HG02798 (cell line): Measurements from ENCODE around the gene RUVBL1.

Experiments
- ATAC-seq: cut with Tn5 transposase; IDR thresholded peaks from one replicate; pipeline ENCODE4 v1.9.1; 2021; ENCODE audit warnings: mild to moderate bottlenecking; ENCODE audit not compliant: unreplicated experiment, poor library complexity

RUVBL1 gene

GRCh38 chr3:128083980-128084674 lies 39.5 kb downstream of the RUVBL1 start:
- ATAC-seq: no peak

- ATAC-seq: no peak
Measured at GRCh38 chr3:128083396-128083795, 40.2 kb downstream of the RUVBL1 start.

GRCh38 chr3:128082546-128082945 lies 41.1 kb downstream of the RUVBL1 start:
- no peak for ATAC-seq

GRCh38 chr3:128081846-128082245 lies 41.8 kb downstream of the RUVBL1 start:
- no peak for ATAC-seq

GRCh38 chr3:128081226-128081625 lies 42.4 kb downstream of the RUVBL1 start:
- no peak for ATAC-seq

GRCh38 chr3:128080323-128081080 lies 43.1 kb downstream of the RUVBL1 start:
- ATAC-seq: no peak

- ATAC-seq: no peak
Measured at GRCh38 chr3:128079823-128080222, 43.8 kb downstream of the RUVBL1 start.

- no peak for ATAC-seq
Measured at GRCh38 chr3:128078875-128079274, 44.7 kb downstream of the RUVBL1 start.

GRCh38 chr3:128078322-128078721 lies 45.3 kb downstream of the RUVBL1 start:
- ATAC-seq: no peak

GRCh38 chr3:128077665-128078064 lies 45.9 kb downstream of the RUVBL1 start:
- ATAC-seq: no peak

- no peak for ATAC-seq
Measured at GRCh38 chr3:128077202-128077624, 46.4 kb downstream of the RUVBL1 start.

GRCh38 chr3:128076483-128077201 lies 47.0 kb downstream of the RUVBL1 start:
- ATAC-seq: no peak

GRCh38 chr3:128075522-128076482 lies 47.8 kb downstream of the RUVBL1 start:
- peak; percentile 71 for ATAC-seq

- ATAC-seq: peak; percentile 4
Measured at GRCh38 chr3:128074851-128075521, 48.6 kb downstream of the RUVBL1 start.

- ATAC-seq: no peak
Measured at GRCh38 chr3:128073807-128074206, 49.8 kb downstream of the RUVBL1 start.

- ATAC-seq: no peak
Measured at GRCh38 chr3:128073185-128073725, 50.4 kb downstream of the RUVBL1 start.

GRCh38 chr3:128072454-128073184 lies 51.0 kb downstream of the RUVBL1 start:
- ATAC-seq: no peak

GRCh38 chr3:128071771-128072453 lies 51.7 kb downstream of the RUVBL1 start:
- no peak for ATAC-seq
